Stimulated activated CD8-positive, alpha-beta memory T cell treated with anti-CD3 and anti-CD28 coated beads, Interleukin-4, amount 100 ng/mL, for 4 hours (primary cell): ENCODE results near the gene ICA1.
"Not testable (repeated sequence)": the region's sequence is repeated elsewhere in the genome, so short reads cannot be mapped to it uniquely, and the experiment has no call there.

Experiments
- DNase-seq, 2 donors: peaks; one replicate each; pipeline ENCODE4 v3.0.0-alpha.2; 2020; ENCODE audit warnings: low read depth in 2 of 2, low spot score in 1 of 2

Gene ICA1

DNA sequence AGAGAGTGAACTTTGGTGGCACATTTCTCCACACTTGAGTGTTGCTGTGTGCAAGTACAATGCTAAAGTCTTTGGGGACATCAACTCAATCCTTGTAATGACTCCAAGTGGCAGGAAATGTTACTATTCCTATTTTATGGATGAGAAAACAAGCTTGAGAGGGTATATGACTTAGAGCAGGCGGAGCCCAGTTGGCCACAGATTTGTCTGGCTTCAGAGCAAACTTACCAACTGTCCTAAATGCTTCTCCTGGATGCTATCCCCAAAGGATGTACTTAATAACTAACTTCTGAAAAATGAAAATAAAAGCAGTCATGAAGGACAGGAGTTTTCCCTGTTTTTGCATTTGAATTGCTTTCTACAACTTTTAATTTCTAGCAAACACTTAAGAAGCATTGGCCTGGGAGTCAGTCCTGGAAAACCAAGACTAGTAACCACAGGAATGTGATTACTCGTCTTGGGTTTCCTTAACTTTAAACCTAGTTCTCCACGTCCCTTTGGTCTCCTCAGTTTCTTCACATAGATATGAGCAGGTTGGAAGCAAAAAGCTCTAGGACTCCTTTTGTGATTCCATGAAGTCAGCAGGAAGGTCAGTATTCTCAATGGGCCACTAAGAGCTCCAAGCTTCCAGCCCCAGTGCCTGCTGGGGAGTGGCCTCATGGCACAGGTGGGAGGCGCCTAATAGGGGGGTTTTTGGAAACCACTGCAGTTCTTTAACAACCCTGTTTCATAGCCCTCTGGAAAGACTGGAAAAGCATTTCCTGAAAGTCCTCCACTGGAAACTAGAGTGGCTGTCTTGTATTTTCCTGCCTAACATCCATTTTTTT is 152.6 kb downstream of the ICA1 start:
- DNase-seq: no peak

GRCh38 chr7:8105449-8106095 is 156.4 kb downstream of the ICA1 start:
- no peak for DNase-seq

- DNase-seq: no peak
These were observed 158.7 kb downstream of the ICA1 start for GRCh38 chr7:8103282-8103681.

DNA sequence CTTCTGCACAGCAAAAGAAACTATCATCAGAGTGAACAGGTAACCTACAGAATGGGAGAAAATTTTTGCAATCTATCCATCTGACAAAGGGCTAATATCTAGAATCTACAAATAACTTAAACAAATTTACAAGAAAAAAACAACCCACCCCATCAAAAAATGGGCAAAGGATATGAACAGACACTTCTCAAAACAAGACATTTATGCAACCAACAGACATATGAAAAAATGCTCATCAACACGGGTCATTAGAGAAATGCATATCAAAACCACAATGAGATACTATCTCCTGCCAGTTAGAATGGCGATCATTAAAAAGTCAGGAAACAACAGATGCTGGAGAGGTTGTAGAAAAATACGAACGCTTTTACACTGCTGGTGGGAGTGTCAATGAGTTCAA is 160.7 kb downstream of the ICA1 start:
- not testable (repeated sequence) for DNase-seq

DNA sequence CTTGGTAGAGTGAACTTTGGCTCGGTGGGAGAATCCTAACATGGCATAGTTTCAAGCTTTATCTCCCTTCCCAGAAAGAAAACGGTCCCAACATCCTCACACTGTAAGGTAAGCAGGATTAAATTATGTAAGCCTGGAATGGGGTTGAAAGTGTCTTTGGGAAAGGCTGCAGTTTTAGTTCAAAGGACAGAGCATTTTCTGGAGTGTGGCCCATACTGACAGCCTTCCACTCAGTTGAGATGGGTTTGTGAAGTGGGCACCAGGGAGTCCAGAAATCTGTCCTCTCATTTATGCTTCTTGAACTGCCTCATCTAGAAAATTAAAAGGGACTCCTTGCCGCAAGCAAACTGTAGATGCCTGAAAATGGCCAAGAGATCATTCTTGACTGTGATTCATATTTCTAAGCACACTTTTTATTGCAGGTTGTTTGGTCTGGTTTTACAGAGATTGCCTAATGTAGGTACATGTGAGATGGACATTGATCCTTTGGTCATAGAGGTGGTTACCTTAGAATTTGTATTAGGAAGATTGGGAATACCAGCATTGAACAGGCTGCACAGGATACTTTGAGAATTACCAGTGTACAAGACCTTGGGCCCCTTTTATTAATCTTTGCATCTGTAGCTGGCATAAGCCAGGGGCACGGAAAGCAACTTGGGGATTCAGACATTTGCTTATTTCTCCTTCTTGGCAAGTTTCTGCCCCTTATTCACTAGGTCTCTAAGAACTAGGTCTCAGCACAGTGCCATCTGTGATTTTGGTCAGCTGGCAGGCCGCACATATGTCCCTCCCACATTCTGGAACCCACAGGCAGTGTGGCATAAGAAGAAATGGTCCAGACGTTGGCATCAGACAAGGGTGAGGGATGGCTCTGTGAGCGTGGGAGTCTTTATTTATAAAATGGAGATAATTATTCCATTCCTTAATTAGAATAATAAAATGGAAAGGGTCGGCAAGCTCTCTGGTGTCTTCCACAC is 167.5 kb downstream of the ICA1 start:
- DNase-seq: no peak

DNA sequence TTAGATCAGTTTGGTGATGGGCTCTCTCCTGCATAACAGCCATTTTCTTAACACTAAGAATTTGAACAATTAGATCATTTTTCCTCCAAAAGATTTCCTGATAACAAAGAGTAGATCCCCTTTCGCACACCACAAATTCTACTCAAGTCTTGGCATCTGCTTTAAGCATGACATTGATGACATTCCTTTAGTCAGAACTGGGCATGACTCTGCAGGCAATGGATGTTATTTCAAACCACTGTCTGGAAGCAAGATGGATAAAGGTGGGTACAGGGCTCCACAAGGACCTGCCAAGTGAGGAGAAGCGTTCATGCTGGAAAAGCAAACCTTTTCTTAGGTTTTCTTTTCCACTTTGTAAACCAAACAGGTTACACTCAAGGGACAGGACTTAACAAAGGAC is 169.8 kb downstream of the ICA1 start:
- DNase-seq: no peak

- DNase-seq: no peak
These were observed 172.8 kb downstream of the ICA1 start for GRCh38 chr7:8089036-8089780.

GRCh38 chr7:8086239-8086638 is 175.7 kb downstream of the ICA1 start:
- no peak for DNase-seq

DNA sequence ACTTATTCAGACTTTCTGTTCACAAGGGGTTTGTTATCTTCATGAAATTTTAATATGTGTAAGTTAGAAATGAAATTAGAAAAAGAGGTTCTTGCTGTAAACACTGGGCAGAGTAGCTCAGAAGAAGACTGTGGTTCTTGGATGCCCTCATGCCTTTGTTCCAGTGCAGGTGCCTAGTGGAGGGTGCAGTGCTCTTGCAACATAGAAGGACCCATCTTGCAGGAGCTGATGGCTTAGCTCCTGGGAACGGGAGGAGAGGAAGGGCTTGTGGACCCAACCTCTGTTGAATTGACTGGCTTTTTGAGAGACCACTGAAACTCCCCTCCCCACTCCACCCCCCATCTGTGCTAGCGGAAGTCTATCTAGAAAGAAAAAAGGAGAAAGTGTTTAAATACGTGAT is 176.5 kb downstream of the ICA1 start:
- no peak for DNase-seq

- DNase-seq: no peak
These were observed 177.1 kb downstream of the ICA1 start for GRCh38 chr7:8084836-8085235.

DNA sequence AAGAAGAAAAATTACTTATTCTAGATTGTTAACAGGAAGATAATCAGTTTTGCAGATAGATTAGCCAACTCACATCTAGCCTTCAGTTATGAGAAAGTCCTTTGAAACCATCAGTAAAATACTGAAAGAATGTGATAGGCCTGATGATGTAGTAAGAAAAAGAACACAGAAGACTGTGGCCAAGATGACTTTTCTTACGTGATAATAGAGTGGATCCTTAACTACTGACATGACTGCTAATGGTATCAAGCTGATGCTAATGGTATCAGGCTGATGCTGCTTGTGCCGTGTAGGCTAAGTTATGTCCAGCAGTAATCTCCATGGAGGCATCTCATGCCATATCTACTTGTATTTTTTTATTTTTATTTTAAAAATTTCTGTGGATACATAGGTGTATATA is 179.2 kb downstream of the ICA1 start:
- DNase-seq: no peak

- DNase-seq: no peak
These were observed 183.5 kb downstream of the ICA1 start for GRCh38 chr7:8078418-8078817.

DNA sequence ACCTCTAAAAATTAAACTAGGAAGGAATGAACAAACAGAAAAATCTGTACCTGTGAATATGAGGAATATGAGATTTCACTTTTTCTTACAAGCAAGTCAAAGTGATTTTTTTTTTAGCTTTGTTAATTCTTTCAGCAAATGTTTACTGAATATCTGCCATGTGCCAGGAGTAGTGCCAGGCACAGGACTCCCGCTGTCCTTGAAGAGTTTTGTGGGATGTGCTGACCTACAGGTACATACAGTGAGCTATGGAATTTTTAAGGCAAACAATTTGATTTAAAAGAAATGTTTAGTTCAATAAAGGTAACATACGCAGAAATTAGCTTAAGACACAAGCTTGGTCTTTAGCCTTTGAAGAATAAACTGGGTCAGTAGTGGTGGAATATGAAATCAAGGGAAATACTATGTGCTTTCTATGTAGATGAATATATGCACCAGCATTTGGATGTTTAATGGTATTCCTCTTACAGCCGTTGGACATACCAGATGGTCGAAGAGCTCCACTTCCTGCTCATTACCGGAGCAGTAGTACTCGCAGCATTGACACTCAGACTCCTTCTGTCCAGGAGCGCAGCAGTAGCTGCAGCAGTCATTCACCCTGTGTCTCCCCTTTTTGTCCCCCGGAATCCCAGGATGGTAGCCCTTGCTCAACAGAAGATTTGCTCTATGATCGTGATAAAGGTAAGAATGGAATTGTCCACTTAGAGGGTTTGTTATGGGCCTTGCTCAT is 191.4 kb downstream of the ICA1 start:
- no peak for DNase-seq

GRCh38 chr7:8068892-8069686 is 192.9 kb downstream of the ICA1 start:
- no peak for DNase-seq

GRCh38 chr7:8065356-8065813 is 196.6 kb downstream of the ICA1 start:
- no peak for DNase-seq

DNA sequence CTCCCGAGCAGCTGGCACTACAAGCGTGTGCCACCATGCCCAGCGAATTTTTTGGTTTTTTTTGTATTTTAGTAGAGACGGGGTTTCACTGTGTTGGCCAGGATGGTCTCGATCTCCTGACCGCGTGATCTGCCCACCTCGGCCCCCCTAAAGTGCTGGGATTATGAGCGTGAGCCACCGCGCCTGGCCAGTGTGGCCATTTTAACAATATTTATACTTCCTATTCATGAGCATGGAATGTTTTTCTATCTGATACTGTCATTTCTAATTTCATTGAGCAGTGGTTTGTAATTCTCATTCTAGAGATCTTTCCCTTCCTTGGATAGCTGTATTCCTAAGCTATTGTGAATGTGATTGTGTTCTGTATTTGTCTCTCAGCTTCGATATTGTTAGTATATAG is 197.1 kb downstream of the ICA1 start:
- no peak for DNase-seq

GRCh38 chr7:8063706-8064297 is 198.2 kb downstream of the ICA1 start:
- no peak for DNase-seq

GRCh38 chr7:8063300-8063699 is 198.7 kb downstream of the ICA1 start:
- not testable (repeated sequence) for DNase-seq
